ENCODE results near the gene SRGAP3.

SRGAP3 gene

GRCh38 chr3:9110316-9110715, 139.1 kb downstream of the SRGAP3 start:
- no peak for DNase-seq (ENCODE audit: low spot score)
- TF ChIP-seq CTCF (IDR thresholded peaks at IDR 0.05; ENCODE audit: borderline replicate concordance, control extremely low read depth, extremely low read depth, insufficient read depth, missing control alignments), result no peak
- in situ Hi-C loops (cut with MboI; ENCODE audit: low sequenced_read_pairs, unreplicated experiment), result no loop called here

GRCh38 chr3:9109568-9109914, 139.9 kb downstream of the SRGAP3 start:
- no peak for DNase-seq (ENCODE audit: low spot score)
- TF ChIP-seq CTCF (IDR thresholded peaks at IDR 0.05; ENCODE audit: borderline replicate concordance, control extremely low read depth, extremely low read depth, insufficient read depth, missing control alignments), result no peak
- in situ Hi-C loops (cut with MboI; ENCODE audit: low sequenced_read_pairs, unreplicated experiment), result no loop called here

GRCh38 chr3:9108876-9109567, 140.4 kb downstream of the SRGAP3 start:
- no peak for DNase-seq (ENCODE audit: low spot score)
- in situ Hi-C loops (cut with MboI; ENCODE audit: low sequenced_read_pairs, unreplicated experiment), result no loop called here
- TF ChIP-seq CTCF (IDR thresholded peaks at IDR 0.05; ENCODE audit: borderline replicate concordance, control extremely low read depth, extremely low read depth, insufficient read depth, missing control alignments), result no peak

GRCh38 chr3:9107738-9108137, 141.7 kb downstream of the SRGAP3 start:
- in situ Hi-C loops (cut with MboI; ENCODE audit: low sequenced_read_pairs, unreplicated experiment), result no loop called here
- DNase-seq (ENCODE audit: low spot score), result no peak
- TF ChIP-seq CTCF (IDR thresholded peaks at IDR 0.05; ENCODE audit: borderline replicate concordance, control extremely low read depth, extremely low read depth, insufficient read depth, missing control alignments), result no peak

GRCh38 chr3:9105421-9105820, 144.0 kb downstream of the SRGAP3 start:
- no peak for TF ChIP-seq CTCF (IDR thresholded peaks at IDR 0.05; ENCODE audit: borderline replicate concordance, control extremely low read depth, extremely low read depth, insufficient read depth, missing control alignments)
- in situ Hi-C loops (cut with MboI; ENCODE audit: low sequenced_read_pairs, unreplicated experiment), result no loop called here
- DNase-seq (ENCODE audit: low spot score), result no peak

GRCh38 chr3:9104121-9104520, 145.3 kb downstream of the SRGAP3 start:
- in situ Hi-C loops (cut with MboI; ENCODE audit: low sequenced_read_pairs, unreplicated experiment), result no loop called here
- no peak for DNase-seq (ENCODE audit: low spot score)
- no peak for TF ChIP-seq CTCF (IDR thresholded peaks at IDR 0.05; ENCODE audit: borderline replicate concordance, control extremely low read depth, extremely low read depth, insufficient read depth, missing control alignments)

Data from GM13976 (cell line).